ENCODE data around the gene GMDS. TPM values are rescaled to one million over a fixed set of nuclear protein-coding genes. Genes with fewer than 3 reads are reported as not detected.

The GMDS gene
- total and polyA plus RNA-seq, 2 of the 8 experiments (the other 6 are each of a cell fraction or from before 2014, with no cell fraction given), result 16.8 to 50.0 TPM

GRCh38 chr6:2037237-2037926, 208.0 kb downstream of the GMDS start:
- no peak overlapping the region for H3K23ac ChIP-seq (ENCODE audit: insufficient read length)
- H3K27me3 ChIP-seq (replicated peaks in 1 of 4; ENCODE audit: control insufficient read depth in 3 of 4, extremely low read depth in 1 of 4, insufficient read depth in 3 of 4, low read length in 3 of 4), result no peaks in the 10 kb centered on the region
- H3K79me1 ChIP-seq (ENCODE audit: low read depth, low read length), result no peaks in the 10 kb centered on the region
- H3K9ac ChIP-seq (replicated peaks in 1 of 4; ENCODE audit: extremely low read depth in 1 of 4, low read depth in 3 of 4, low read length in 3 of 4), result no peak overlapping the region
- H3K4me2 ChIP-seq (ENCODE audit: insufficient read depth in 1 of 2, low read depth in 2 of 2, low read length in 2 of 2), result no peak overlapping the region
- H3K36me3 ChIP-seq (ENCODE audit: control insufficient read depth in 2 of 4, insufficient read depth in 4 of 4, low read length in 3 of 4), result no peaks in the 10 kb centered on the region
- no peak overlapping the region for H2BK120ac ChIP-seq (replicated peaks; ENCODE audit: low read depth, low read length)
- no peak overlapping the region for H2BK12ac ChIP-seq (ENCODE audit: low read depth, low read length)
- H4K5ac ChIP-seq (ENCODE audit: insufficient read length, low read depth, low read length), result no peak overlapping the region
- no peak overlapping the region for H2AFZ ChIP-seq (ENCODE audit: low read length)
- H2BK20ac ChIP-seq (ENCODE audit: low read length), result no peak overlapping the region
- ChIA-PET POLR2A (ENCODE audit: partially characterized antibody) (no interaction called here), CTCF (ENCODE audit: partially characterized antibody) (interaction anchor here (0.6 to 2.5 kb wide), 6 partner anchors 9 to 420 kb away, joined by 3 to 14 read pairs (median 3); no protein-coding TSS in a partner anchor)
- TF ChIP-seq RXRA (IDR thresholded peaks at IDR 0.05; ENCODE audit: insufficient read depth, low read depth, low read length) (no peak), BACH1 (IDR thresholded peaks at IDR 0.05; ENCODE audit: low read length) (no peak), RAD21 (IDR thresholded peaks at IDR 0.05 in 1 of 2, conservative IDR thresholded peaks at IDR 0.05 in 1 of 2; ENCODE audit: low read depth in 2 of 2, low read length in 2 of 2) (peak; percentile 68 to 72), CTCF (IDR thresholded peaks at IDR 0.05; ENCODE audit: control extremely low read depth in 1 of 3, insufficient read depth in 1 of 3, low read depth in 1 of 3, low read length in 3 of 3) (peak in 2 of 3 experiments; percentile 33 to 44; a peak in 2 of 4 replicates)
- DNase-seq (ENCODE audit: low read depth in 1 of 2, low spot score in 2 of 2) (no peak), FAIRE-seq (peak; percentile 48)
- H2BK15ac ChIP-seq (ENCODE audit: low read length), result no peak overlapping the region
- no peak overlapping the region for H4K91ac ChIP-seq (replicated peaks; ENCODE audit: insufficient read length, low read length)
- H4K20me1 ChIP-seq (replicated peaks in 1 of 2; ENCODE audit: control insufficient read depth in 1 of 2, insufficient read depth in 2 of 2, low read length in 2 of 2), result peaks cover 0 to 3% of the 10 kb centered on the region in 2 experiments
- 88% methylated on average over 10 of the region's 10 CpGs; no CpG with 5 or more reads in 1 of the 2 experiments for WGBS, 2 experiments (ENCODE audit: extremely low coverage in 1 of 2, insufficient coverage in 1 of 2, insufficient read length in 1 of 2, insufficient replicate concordance in 2 of 2, low coverage in 1 of 2, low lambda C conversion rate in 2 of 2, missing lambda C conversion rate in 1 of 2)
- H3K4me3 ChIP-seq (ENCODE audit: extremely low read depth in 1 of 4, insufficient read depth in 2 of 4, low read depth in 3 of 4, low read length in 4 of 4), result no peak overlapping the region
- H4K8ac ChIP-seq (ENCODE audit: extremely low read depth, insufficient read depth, low read length), result no peak overlapping the region
- no peak overlapping the region for H3K14ac ChIP-seq (ENCODE audit: insufficient read length)
- H3K4ac ChIP-seq (replicated peaks; ENCODE audit: insufficient read length, low read depth, low read length), result no peak overlapping the region
- H3K9me3 ChIP-seq (ENCODE audit: insufficient read depth in 2 of 2, low read depth in 1 of 2, low read length in 1 of 2), result no peaks in the 10 kb centered on the region
- H3K27ac ChIP-seq (ENCODE audit: low read depth, low read length), result no peak overlapping the region
- no peak overlapping the region for H3K18ac ChIP-seq (ENCODE audit: extremely low read depth, low read length)
- no peak overlapping the region for H3K56ac ChIP-seq (replicated peaks; ENCODE audit: insufficient read length, low read depth, low read length)
- H2AK5ac ChIP-seq (ENCODE audit: low read depth, low read length), result no peak overlapping the region
- no peak overlapping the region for H2BK5ac ChIP-seq (ENCODE audit: low read depth, low read length)
- no peaks in the 10 kb centered on the region for H3K23me2 ChIP-seq (ENCODE audit: low read depth, low read length)
- H3K79me2 ChIP-seq (ENCODE audit: control insufficient read depth in 1 of 2, insufficient read depth in 2 of 2, low read length in 2 of 2), result no peaks in the 10 kb centered on the region
- H3K4me1 ChIP-seq (replicated peaks in 1 of 4; ENCODE audit: control insufficient read depth in 3 of 4, insufficient read depth in 4 of 4, low read length in 3 of 4), result no peaks in the 10 kb centered on the region
